Peyer's patch (tissue), 4 donors: ENCODE data around the gene MBNL2.

Experiments
- CTCF ChIP-seq, 6 experiments: fragments of 450-650 bp in 4 of 6; fragments of 200-600 bp in 2 of 6; sonication (generic) in 1 of 6; IDR thresholded peaks; one replicate each; pipeline ENCODE4 v1.5.1; 2017 to 2019; ENCODE audit warnings: antibody characterized with exemption in 6 of 6, mild to moderate bottlenecking in 3 of 6, moderate library complexity in 1 of 6
- POLR2A ChIP-seq, 2 donors: fragments of 450-650 bp; IDR thresholded peaks; one replicate each; pipeline ENCODE4 v1.5.1; 2017; ENCODE audit warnings: antibody characterized with exemption in 2 of 2, mild to moderate bottlenecking in 2 of 2, moderate library complexity in 2 of 2

- TF ChIP-seq CTCF (IDR thresholded peaks at IDR 0.05) (no peak), POLR2A (IDR thresholded peaks at IDR 0.05) (no peak)
Observed at GRCh38 chr13:97275776-97276501, 53.8 kb downstream of the MBNL2 start.
